ENCODE measurements around the gene LDHD. TPM values are rescaled to one million over a fixed set of nuclear protein-coding genes. Genes with fewer than 3 reads are reported as not detected.

Gene LDHD
- polyA plus RNA-seq, 1 donor (not counting 4 experiments of a cell fraction or from before 2014, with no cell fraction given) = 0.34 TPM

DNA sequence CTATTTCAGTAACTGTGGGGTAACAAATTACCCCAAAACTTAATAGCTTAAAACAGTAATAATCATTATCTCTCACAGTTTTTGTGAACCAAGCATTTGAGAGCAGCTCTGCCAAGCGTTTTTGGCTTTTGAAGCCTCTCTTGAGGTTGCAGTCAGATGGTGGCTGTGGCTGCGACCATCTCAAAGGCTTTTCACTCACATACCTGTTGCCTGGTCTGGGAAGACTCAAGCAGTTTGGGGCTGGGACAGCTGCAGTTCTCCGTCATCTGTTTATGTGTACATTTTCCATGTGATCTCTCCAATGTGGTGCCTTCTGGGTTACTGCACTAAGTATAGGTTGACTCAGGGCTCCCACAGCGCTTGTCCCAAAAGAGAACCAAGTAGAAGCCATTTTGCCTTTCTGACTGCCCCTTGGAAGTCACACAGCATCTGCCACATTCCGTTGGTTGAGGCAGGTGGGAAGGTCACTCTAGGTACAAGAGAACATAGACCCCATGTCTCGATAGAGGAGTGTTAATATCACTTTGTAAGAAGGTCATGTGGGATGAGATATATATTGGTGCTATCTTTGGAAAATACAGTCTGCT, 49.6 kb downstream of the LDHD start:
- Histone ChIP-seq H3K9ac (ENCODE audit: control insufficient read depth, extremely low read depth, insufficient read depth, low read length) (no peak overlapping the region), H3K27me3 (ENCODE audit: control insufficient read depth, extremely low read depth, insufficient read depth, low read length) (no peaks in the 10 kb centered on the region), H3K9me3 (ENCODE audit: control insufficient read depth, low read depth, low read length) (no peaks in the 10 kb centered on the region), H3K4me3 (ENCODE audit: control insufficient read depth in 2 of 3, extremely low read depth in 1 of 3, insufficient read depth in 2 of 3, low read depth in 1 of 3, low read length in 3 of 3) (no peak overlapping the region), H3K36me3 (ENCODE audit: control insufficient read depth in 2 of 2, extremely low read depth in 1 of 2, insufficient read depth in 2 of 2, low read length in 2 of 2) (no peaks in the 10 kb centered on the region), H3K27ac (ENCODE audit: control insufficient read depth, insufficient read depth, low read length) (no peak overlapping the region), H3K4me1 (ENCODE audit: control insufficient read depth, extremely low read depth, insufficient read depth, low read length) (no peaks in the 10 kb centered on the region), H2AFZ (ENCODE audit: control insufficient read depth, low read length) (no peak overlapping the region), H3K4me2 (ENCODE audit: control insufficient read depth, extremely low read depth, insufficient read depth, low read depth, low read length) (no peak overlapping the region), H4K20me1 (ENCODE audit: control insufficient read depth, extremely low read depth, insufficient read depth, low read length) (peaks cover 2% of the 10 kb centered on the region), H3K9me1 (ENCODE audit: control insufficient read depth, extremely low read depth, insufficient read depth, low read length) (peaks cover 2% of the 10 kb centered on the region), H3K79me2 (ENCODE audit: control insufficient read depth, insufficient read depth, low read length) (peaks cover 45% of the 10 kb centered on the region)
- no peak for TF ChIP-seq CTCF (optimal IDR thresholded peaks at IDR 0.05 in 1 of 3, IDR thresholded peaks at IDR 0.05 in 1 of 3, conservative IDR thresholded peaks at IDR 0.05 in 1 of 3; ENCODE audit: extremely low read depth in 1 of 3, insufficient read depth in 2 of 3, low read length in 3 of 3)
- TF ChIP-seq EZH2 (IDR thresholded peaks at IDR 0.05; ENCODE audit: low read length) = no peak
- FAIRE-seq (no peak), DNase-seq (ENCODE audit: low read depth, low spot score) (no peak)
- dilution Hi-C loops (cut with MboI; ENCODE audit: extremely low pct_ligation_motif_present, low sequenced_read_pairs) = no loop called here

- peaks cover 2% of the 10 kb centered on the region for H3K9me1 ChIP-seq (ENCODE audit: control insufficient read depth, extremely low read depth, insufficient read depth, low read length)
- H3K36me3 ChIP-seq (ENCODE audit: control insufficient read depth in 2 of 2, extremely low read depth in 1 of 2, insufficient read depth in 2 of 2, low read length in 2 of 2) = no peaks in the 10 kb centered on the region
- peaks cover 2% of the 10 kb centered on the region for H4K20me1 ChIP-seq (ENCODE audit: control insufficient read depth, extremely low read depth, insufficient read depth, low read length)
- no peaks in the 10 kb centered on the region for H3K27me3 ChIP-seq (ENCODE audit: control insufficient read depth, extremely low read depth, insufficient read depth, low read length)
- H3K9ac ChIP-seq (ENCODE audit: control insufficient read depth, extremely low read depth, insufficient read depth, low read length) = no peak overlapping the region
- DNase-seq (ENCODE audit: low read depth, low spot score) = no peak
- TF ChIP-seq CTCF (optimal IDR thresholded peaks at IDR 0.05 in 1 of 3, IDR thresholded peaks at IDR 0.05 in 1 of 3, conservative IDR thresholded peaks at IDR 0.05 in 1 of 3; ENCODE audit: extremely low read depth in 1 of 3, insufficient read depth in 2 of 3, low read length in 3 of 3) (no peak), EZH2 (IDR thresholded peaks at IDR 0.05; ENCODE audit: low read length) (no peak)
- no peak overlapping the region for H3K27ac ChIP-seq (ENCODE audit: control insufficient read depth, insufficient read depth, low read length)
- no peak overlapping the region for H3K4me2 ChIP-seq (ENCODE audit: control insufficient read depth, extremely low read depth, insufficient read depth, low read depth, low read length)
- peaks cover 39% of the 10 kb centered on the region for H3K79me2 ChIP-seq (ENCODE audit: control insufficient read depth, insufficient read depth, low read length)
- dilution Hi-C loops (cut with MboI; ENCODE audit: extremely low pct_ligation_motif_present, low sequenced_read_pairs) = no loop called here
- no peak overlapping the region for H3K4me3 ChIP-seq (ENCODE audit: control insufficient read depth in 2 of 3, extremely low read depth in 1 of 3, insufficient read depth in 2 of 3, low read depth in 1 of 3, low read length in 3 of 3)
- H3K9me3 ChIP-seq (ENCODE audit: control insufficient read depth, low read depth, low read length) = no peaks in the 10 kb centered on the region
- no peak overlapping the region for H2AFZ ChIP-seq (ENCODE audit: control insufficient read depth, low read length)
- no peak for FAIRE-seq
- no peaks in the 10 kb centered on the region for H3K4me1 ChIP-seq (ENCODE audit: control insufficient read depth, extremely low read depth, insufficient read depth, low read length)
Observed at GRCh38 chr16:75065521-75066149, 50.9 kb downstream of the LDHD start.

All from keratinocyte (primary cell).